Uterus (tissue), 4 donors: ENCODE results near the gene ULK4. TPM values are rescaled to one million over a fixed set of nuclear protein-coding genes. Genes with fewer than 3 reads are reported as not detected.

Experiments
- DNase-seq, 2 donors: peaks; one replicate each; pipeline ENCODE4 v3.0.0-alpha.2; 2019 to 2020
- H3K27ac ChIP-seq, 2 donors: fragments of 200-600 bp; sonication (generic); 1 replicate in 1 of 2; 2 replicates in 1 of 2; pipeline ENCODE4 v1.5.1; 2016 to 2018
- H3K27me3 ChIP-seq, 2 donors: fragments of 200-600 bp; sonication (generic); one replicate each; pipeline ENCODE4 v1.5.1; 2018 to 2019; ENCODE audit warnings: control low read depth in 1 of 2
- H3K36me3 ChIP-seq, 2 donors: fragments of 200-600 bp; sonication (generic); one replicate each; pipeline ENCODE4 v1.5.1; 2019; ENCODE audit warnings: control low read depth in 1 of 2
- H3K4me1 ChIP-seq, 2 donors: fragments of 200-600 bp; sonication (generic); one replicate each; pipeline ENCODE4 v1.5.1; 2018 to 2019; ENCODE audit warnings: control low read depth in 1 of 2
- H3K4me3 ChIP-seq, 2 donors: fragments of 200-600 bp; sonication (generic); 1 replicate in 1 of 2; 2 replicates in 1 of 2; pipeline ENCODE4 v1.5.1; 2018 to 2019; ENCODE audit warnings: mild to moderate bottlenecking in 1 of 2
- H3K9me3 ChIP-seq, 2 donors: fragments of 200-600 bp; sonication (generic); one replicate each; pipeline ENCODE4 v1.5.1; 2019; ENCODE audit warnings: control low read depth in 1 of 2
- CTCF ChIP-seq, 4 experiments: fragments of 200-600 bp in 2 of 4; fragments of 450-650 bp in 2 of 4; sonication (generic) in 2 of 4; IDR thresholded peaks; one replicate each; pipeline ENCODE4 v1.5.1; 2016 to 2019; ENCODE audit warnings: antibody characterized with exemption in 4 of 4, mild to moderate bottlenecking in 2 of 4, moderate library complexity in 1 of 4
- POLR2A ChIP-seq, 2 donors: fragments of 450-650 bp; IDR thresholded peaks; one replicate each; pipeline ENCODE4 v1.6.1; 2016; ENCODE audit warnings: antibody characterized with exemption in 2 of 2, mild to moderate bottlenecking in 1 of 2, moderate library complexity in 1 of 2
- intact Hi-C: fragments of 100-400 bp; cut with DNase I; formaldehyde crosslinking; loops from one replicate; pipeline ENCODE4 v1.15.1; 2023; ENCODE audit warnings: low total_unique reads
- total RNA-seq, 4 donors: library from RNA; depleted of rRNA in 3 of 4; stranded (reverse); fragments of >200 nt in 3 of 4; gene quantifications; one replicate each; pipeline versions ENCODE4 v1.1.0 to v1.2.4, GENCODE V29; 2014 to 2023
- donor health status: DM: yes; HTN: yes; CAD: no.

The ULK4 gene
- total RNA-seq, 4 donors from 2014 or later, result 8.7 to 118 (median 26.1) TPM

- H3K36me3 ChIP-seq, result no peaks in the 10 kb centered on the region
- H3K4me1 ChIP-seq, result no peaks in the 10 kb centered on the region
- TF ChIP-seq CTCF (IDR thresholded peaks at IDR 0.05), result no peak
- TF ChIP-seq POLR2A (IDR thresholded peaks at IDR 0.05), result no peak
- H3K27me3 ChIP-seq, result no peaks in the 10 kb centered on the region
- intact Hi-C loops, result no loop called here
- no peak overlapping the region for H3K27ac ChIP-seq
- H3K4me3 ChIP-seq, result no peak overlapping the region
- no peak for DNase-seq
- H3K9me3 ChIP-seq, result no peaks in the 10 kb centered on the region
Measured at GRCh38 chr3:41912280-41912679, 49.6 kb downstream of the ULK4 start.

GRCh38 chr3:41907330-41908073 lies 54.4 kb downstream of the ULK4 start:
- Histone ChIP-seq H3K9me3 (no peaks in the 10 kb centered on the region), H3K4me1 (no peaks in the 10 kb centered on the region), H3K27me3 (no peaks in the 10 kb centered on the region), H3K4me3 (no peak overlapping the region), H3K27ac (no peak overlapping the region), H3K36me3 (no peaks in the 10 kb centered on the region)
- intact Hi-C loops, result no loop called here
- DNase-seq, result no peak
- TF ChIP-seq CTCF (IDR thresholded peaks at IDR 0.05) (no peak), POLR2A (IDR thresholded peaks at IDR 0.05) (no peak)

DNA sequence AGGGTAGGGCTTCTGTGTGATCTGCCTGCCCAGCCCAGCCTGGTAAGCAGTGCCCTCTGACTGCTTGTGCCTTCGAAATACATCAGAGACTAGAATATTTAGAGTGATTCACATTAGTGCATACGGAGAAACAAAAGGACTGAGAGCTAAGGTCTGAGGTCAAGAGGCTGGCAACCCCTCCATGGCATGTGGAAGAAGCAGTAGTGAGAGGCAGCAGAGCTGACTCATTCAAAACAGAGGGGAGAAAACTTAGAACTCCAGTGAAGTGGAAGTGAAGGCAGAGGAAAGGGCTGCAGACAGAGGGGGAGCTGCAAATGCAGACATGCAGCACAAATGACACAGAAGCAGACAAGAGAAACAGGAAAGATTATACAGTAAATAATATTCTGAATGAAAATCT lies 61.6 kb downstream of the ULK4 start:
- no peak overlapping the region for H3K4me3 ChIP-seq
- no peaks in the 10 kb centered on the region for H3K4me1 ChIP-seq
- H3K27me3 ChIP-seq, result no peaks in the 10 kb centered on the region
- TF ChIP-seq POLR2A (IDR thresholded peaks at IDR 0.05) (no peak), CTCF (IDR thresholded peaks at IDR 0.05) (no peak)
- no peaks in the 10 kb centered on the region for H3K36me3 ChIP-seq
- no peaks in the 10 kb centered on the region for H3K9me3 ChIP-seq
- no peak overlapping the region for H3K27ac ChIP-seq
- no peak for DNase-seq
- intact Hi-C loops, result no loop called here

GRCh38 chr3:41898631-41899030 lies 63.3 kb downstream of the ULK4 start:
- TF ChIP-seq CTCF (IDR thresholded peaks at IDR 0.05) (no peak), POLR2A (IDR thresholded peaks at IDR 0.05) (no peak)
- Histone ChIP-seq H3K27me3 (no peaks in the 10 kb centered on the region), H3K9me3 (no peaks in the 10 kb centered on the region), H3K27ac (no peak overlapping the region), H3K36me3 (no peaks in the 10 kb centered on the region), H3K4me1 (no peaks in the 10 kb centered on the region), H3K4me3 (no peak overlapping the region)
- intact Hi-C loops, result loop anchor here (10.0 kb wide), 1 partner anchor 196 kb away; the partner anchor contains the start of gene TRAK1
- DNase-seq, result no peak

- no peaks in the 10 kb centered on the region for H3K27me3 ChIP-seq
- TF ChIP-seq CTCF (IDR thresholded peaks at IDR 0.05) (peak; percentile 52 to 67 (median 56)), POLR2A (IDR thresholded peaks at IDR 0.05) (no peak)
- DNase-seq, result peak in 1 of 2 donors; percentile 37
- no peak overlapping the region for H3K27ac ChIP-seq
- no peaks in the 10 kb centered on the region for H3K9me3 ChIP-seq
- H3K4me3 ChIP-seq, result no peak overlapping the region
- H3K4me1 ChIP-seq, result no peaks in the 10 kb centered on the region
- no peaks in the 10 kb centered on the region for H3K36me3 ChIP-seq
- intact Hi-C loops, result loop anchor here (10.0 kb wide), 1 partner anchor 201 kb away; the partner anchor contains the start of gene TRAK1
Measured at GRCh38 chr3:41893977-41894376, 67.9 kb downstream of the ULK4 start.
